ENCODE results near the gene FUZ.

DNA sequence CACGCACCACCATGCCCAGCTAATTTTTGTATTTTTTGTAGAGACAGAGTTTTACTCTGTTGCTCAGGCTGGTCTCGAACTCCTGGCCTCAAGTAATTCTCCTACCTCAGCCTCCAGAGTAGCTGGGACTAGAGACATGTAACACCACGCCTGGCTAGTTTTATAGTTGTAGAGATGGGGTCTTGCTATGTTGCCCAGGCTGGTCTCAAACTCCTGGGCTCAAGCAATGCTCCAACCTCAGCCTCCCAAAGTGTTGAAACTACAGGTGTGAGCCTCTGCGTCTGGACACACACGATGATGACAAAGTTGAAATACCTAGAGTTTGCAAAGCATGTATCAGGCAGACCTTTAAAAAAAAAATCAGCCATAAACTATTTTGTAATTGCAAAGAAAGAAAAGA lies 33.3 kb upstream of the FUZ start:
- TF ChIP-seq, protein P1, sequence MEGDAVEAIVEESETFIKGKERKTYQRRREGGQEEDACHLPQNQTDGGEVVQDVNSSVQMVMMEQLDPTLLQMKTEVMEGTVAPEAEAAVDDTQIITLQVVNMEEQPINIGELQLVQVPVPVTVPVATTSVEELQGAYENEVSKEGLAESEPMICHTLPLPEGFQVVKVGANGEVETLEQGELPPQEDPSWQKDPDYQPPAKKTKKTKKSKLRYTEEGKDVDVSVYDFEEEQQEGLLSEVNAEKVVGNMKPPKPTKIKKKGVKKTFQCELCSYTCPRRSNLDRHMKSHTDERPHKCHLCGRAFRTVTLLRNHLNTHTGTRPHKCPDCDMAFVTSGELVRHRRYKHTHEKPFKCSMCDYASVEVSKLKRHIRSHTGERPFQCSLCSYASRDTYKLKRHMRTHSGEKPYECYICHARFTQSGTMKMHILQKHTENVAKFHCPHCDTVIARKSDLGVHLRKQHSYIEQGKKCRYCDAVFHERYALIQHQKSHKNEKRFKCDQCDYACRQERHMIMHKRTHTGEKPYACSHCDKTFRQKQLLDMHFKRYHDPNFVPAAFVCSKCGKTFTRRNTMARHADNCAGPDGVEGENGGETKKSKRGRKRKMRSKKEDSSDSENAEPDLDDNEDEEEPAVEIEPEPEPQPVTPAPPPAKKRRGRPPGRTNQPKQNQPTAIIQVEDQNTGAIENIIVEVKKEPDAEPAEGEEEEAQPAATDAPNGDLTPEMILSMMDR (IDR thresholded peaks at IDR 0.05): no peak
- TF ChIP-seq POLR2A (IDR thresholded peaks at IDR 0.05): no peak
